ENCODE results near the gene CD48. TPM values are rescaled to one million over a fixed set of nuclear protein-coding genes. Genes with fewer than 3 reads are reported as not detected.

Gene CD48
- total RNA-seq, 3 donors from 2014 or later: 5.4 to 12.3 (median 8.8) TPM

- peaks cover 0 to 7% of the 10 kb centered on the region in 2 donors for H3K4me1 ChIP-seq
- H3K27me3 ChIP-seq: no peaks in the 10 kb centered on the region
- DNase-seq (ENCODE audit: low spot score in 2 of 2): peak in 1 of 2 donors; percentile 45
- intact Hi-C loops (cut with DNase I; ENCODE audit: low total_unique reads): loop anchor here (10.0 kb wide), 1 partner anchor 388 kb away; the partner anchor contains the start of genes NIT1 and PFDN2
- no peak overlapping the region for H3K4me3 ChIP-seq
- H3K27ac ChIP-seq: peak overlapping the region in 1 of 2 donors; percentile 30
- TF ChIP-seq CTCF (IDR thresholded peaks at IDR 0.05): peak in 2 of 3 donors; percentile 67 to 72
- TF ChIP-seq POLR2A (IDR thresholded peaks at IDR 0.05): no peak
- no peak for TF ChIP-seq POLR2AphosphoS5 (IDR thresholded peaks at IDR 0.05)
- H3K36me3 ChIP-seq: no peaks in the 10 kb centered on the region
- H3K9me3 ChIP-seq: no peaks in the 10 kb centered on the region
Observed at GRCh38 chr1:160726498-160727315, 15.1 kb upstream of the CD48 start.

- no peak overlapping the region for H3K27ac ChIP-seq
- DNase-seq (ENCODE audit: low spot score in 2 of 2): no peak
- no peak overlapping the region for H3K4me3 ChIP-seq
- H3K9me3 ChIP-seq: no peaks in the 10 kb centered on the region
- peaks cover 0 to 7% of the 10 kb centered on the region in 2 donors for H3K4me1 ChIP-seq
- TF ChIP-seq POLR2A (IDR thresholded peaks at IDR 0.05) (no peak), CTCF (IDR thresholded peaks at IDR 0.05) (no peak), POLR2AphosphoS5 (IDR thresholded peaks at IDR 0.05) (no peak)
- intact Hi-C loops (cut with DNase I; ENCODE audit: low total_unique reads): loop anchor here (10.0 kb wide), 1 partner anchor 389 kb away; the partner anchor contains the start of genes NIT1 and PFDN2
- no peaks in the 10 kb centered on the region for H3K36me3 ChIP-seq
- no peaks in the 10 kb centered on the region for H3K27me3 ChIP-seq
Observed at GRCh38 chr1:160726114-160726497, 14.5 kb upstream of the CD48 start.

- H3K27ac ChIP-seq: no peak overlapping the region
- H3K36me3 ChIP-seq: no peaks in the 10 kb centered on the region
- no peaks in the 10 kb centered on the region for H3K9me3 ChIP-seq
- intact Hi-C loops (cut with DNase I; ENCODE audit: low total_unique reads): loop anchor here (10.0 kb wide), 1 partner anchor 390 kb away; the partner anchor contains the start of genes NIT1 and PFDN2
- no peak for DNase-seq (ENCODE audit: low spot score in 2 of 2)
- TF ChIP-seq CTCF (IDR thresholded peaks at IDR 0.05) (no peak), POLR2A (IDR thresholded peaks at IDR 0.05) (no peak), POLR2AphosphoS5 (IDR thresholded peaks at IDR 0.05) (no peak)
- no peaks in the 10 kb centered on the region for H3K27me3 ChIP-seq
- H3K4me1 ChIP-seq: peaks cover 0 to 7% of the 10 kb centered on the region in 2 donors
- no peak overlapping the region for H3K4me3 ChIP-seq
Observed at GRCh38 chr1:160724465-160725242, 13.0 kb upstream of the CD48 start.

- intact Hi-C loops (cut with DNase I; ENCODE audit: low total_unique reads): loop anchor here (10.0 kb wide), 1 partner anchor 391 kb away; the partner anchor contains the start of genes NIT1 and PFDN2
- Histone ChIP-seq H3K36me3 (no peaks in the 10 kb centered on the region), H3K4me3 (no peak overlapping the region), H3K9me3 (no peaks in the 10 kb centered on the region), H3K4me1 (peaks cover 0 to 7% of the 10 kb centered on the region in 2 donors), H3K27me3 (no peaks in the 10 kb centered on the region), H3K27ac (no peak overlapping the region)
- no peak for DNase-seq (ENCODE audit: low spot score in 2 of 2)
- TF ChIP-seq POLR2A (IDR thresholded peaks at IDR 0.05): no peak
- TF ChIP-seq CTCF (IDR thresholded peaks at IDR 0.05): no peak
- no peak for TF ChIP-seq POLR2AphosphoS5 (IDR thresholded peaks at IDR 0.05)
Observed at GRCh38 chr1:160723332-160723731, 11.7 kb upstream of the CD48 start.
